GM10248 (cell line): ENCODE data around the gene CPSF2.
"Not testable (repeated sequence)": the region's sequence is repeated elsewhere in the genome, so short reads cannot be mapped to it uniquely, and the experiment has no call there.

Source experiments
- CTCF ChIA-PET: fragments of 300-600 bp; sonication (Branson Sonifier 250); formaldehyde crosslinking; extraction: SDS; loops from one replicate; lab custom pipeline; 2021; ENCODE audit warnings: antibody characterized with exemption; lab: Yijun Ruan, JAX
- POLR2A ChIA-PET: fragments of 350-650 bp; sonication (Branson Sonifier 250); formaldehyde crosslinking; extraction: SDS; loops from one replicate; lab custom pipeline; 2020; ENCODE audit warnings: antibody characterized with exemption; lab: Yijun Ruan, JAX
- DNase-seq: peaks from one replicate; pipeline ENCODE4 v3.0.0; 2012; ENCODE audit errors: extremely low spot score
- TF ChIP-seq, protein P1 (sequence below): IDR thresholded peaks from 2 replicates; pipeline ENCODE4 v1.5.1; 2012; ENCODE audit warnings: mild to moderate bottlenecking, low read depth; ENCODE audit errors: extremely low read depth, missing control alignments, control extremely low read depth

Gene CPSF2

GRCh38 chr14:92164958-92165357 lies 43.2 kb downstream of the CPSF2 start:
- TF ChIP-seq, protein P1, sequence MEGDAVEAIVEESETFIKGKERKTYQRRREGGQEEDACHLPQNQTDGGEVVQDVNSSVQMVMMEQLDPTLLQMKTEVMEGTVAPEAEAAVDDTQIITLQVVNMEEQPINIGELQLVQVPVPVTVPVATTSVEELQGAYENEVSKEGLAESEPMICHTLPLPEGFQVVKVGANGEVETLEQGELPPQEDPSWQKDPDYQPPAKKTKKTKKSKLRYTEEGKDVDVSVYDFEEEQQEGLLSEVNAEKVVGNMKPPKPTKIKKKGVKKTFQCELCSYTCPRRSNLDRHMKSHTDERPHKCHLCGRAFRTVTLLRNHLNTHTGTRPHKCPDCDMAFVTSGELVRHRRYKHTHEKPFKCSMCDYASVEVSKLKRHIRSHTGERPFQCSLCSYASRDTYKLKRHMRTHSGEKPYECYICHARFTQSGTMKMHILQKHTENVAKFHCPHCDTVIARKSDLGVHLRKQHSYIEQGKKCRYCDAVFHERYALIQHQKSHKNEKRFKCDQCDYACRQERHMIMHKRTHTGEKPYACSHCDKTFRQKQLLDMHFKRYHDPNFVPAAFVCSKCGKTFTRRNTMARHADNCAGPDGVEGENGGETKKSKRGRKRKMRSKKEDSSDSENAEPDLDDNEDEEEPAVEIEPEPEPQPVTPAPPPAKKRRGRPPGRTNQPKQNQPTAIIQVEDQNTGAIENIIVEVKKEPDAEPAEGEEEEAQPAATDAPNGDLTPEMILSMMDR: no peak
- ChIA-PET POLR2A (no interaction called here), CTCF (no interaction called here)
- DNase-seq: no peak

DNA sequence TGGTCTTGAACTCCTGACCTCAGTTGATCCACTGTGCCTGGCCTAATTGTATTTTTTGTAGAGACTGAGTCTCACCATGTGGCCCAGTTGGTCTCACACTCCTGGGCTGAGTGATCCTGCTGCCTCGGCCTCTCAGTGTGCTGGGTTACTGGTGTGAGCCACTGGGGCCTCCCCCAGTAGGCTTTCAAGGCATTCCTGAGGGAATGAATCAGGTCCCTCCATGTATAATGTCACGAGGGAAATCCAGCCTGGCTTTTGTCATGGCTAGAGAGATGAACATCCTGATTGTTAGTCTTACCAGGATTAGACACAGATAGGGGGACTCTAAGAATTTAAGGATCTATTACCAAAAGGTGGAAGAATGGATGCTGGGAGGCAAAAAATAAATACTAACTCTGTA lies 51.9 kb downstream of the CPSF2 start:
- DNase-seq: no peak
- CTCF ChIA-PET: interaction anchor here (1.5 kb wide), 1 partner anchor 9 kb away, joined by 4 read pairs; no protein-coding TSS in a partner anchor

GRCh38 chr14:92175811-92176210 lies 54.0 kb downstream of the CPSF2 start:
- TF ChIP-seq, protein P1: no peak
- CTCF ChIA-PET: no interaction called here
- POLR2A ChIA-PET: no interaction called here
- no peak for DNase-seq

More for the DNA sequence above, 51.9 kb downstream of the CPSF2 start:
- TF ChIP-seq, protein P1: no peak
- POLR2A ChIA-PET: interaction anchor here (0.7 kb wide), 1 partner anchor 50 kb away, joined by 3 read pairs; no protein-coding TSS in a partner anchor

GRCh38 chr14:92176476-92176875 lies 54.7 kb downstream of the CPSF2 start:
- DNase-seq: no peak
- TF ChIP-seq, protein P1: no peak
- CTCF ChIA-PET: no interaction called here
- POLR2A ChIA-PET: no interaction called here

GRCh38 chr14:92179178-92179577 lies 57.4 kb downstream of the CPSF2 start:
- CTCF ChIA-PET, DNase-seq, POLR2A ChIA-PET: not testable (repeated sequence)

DNA sequence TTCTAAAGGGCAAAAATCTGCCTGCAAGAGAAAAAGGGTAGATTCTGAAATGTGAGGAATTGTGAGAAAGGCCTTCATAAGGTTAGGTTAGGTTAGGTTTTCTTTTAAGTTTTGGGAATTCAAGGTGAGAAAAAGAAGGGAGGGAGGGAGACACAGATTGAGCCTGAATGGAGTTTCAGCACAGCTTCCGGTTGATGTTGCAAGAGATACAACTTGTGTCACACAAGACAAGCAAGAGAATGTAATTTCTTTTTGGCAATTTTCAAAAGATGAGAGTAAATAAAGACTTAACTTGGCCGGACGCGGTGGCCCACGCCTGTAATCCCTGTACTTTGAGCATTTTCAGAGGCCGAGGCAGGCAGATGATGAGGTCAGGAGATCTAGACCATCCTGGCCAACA lies 63.8 kb downstream of the CPSF2 start:
- ChIA-PET CTCF (no interaction called here), POLR2A (no interaction called here)
- DNase-seq: no peak
- TF ChIP-seq, protein P1: no peak

DNA sequence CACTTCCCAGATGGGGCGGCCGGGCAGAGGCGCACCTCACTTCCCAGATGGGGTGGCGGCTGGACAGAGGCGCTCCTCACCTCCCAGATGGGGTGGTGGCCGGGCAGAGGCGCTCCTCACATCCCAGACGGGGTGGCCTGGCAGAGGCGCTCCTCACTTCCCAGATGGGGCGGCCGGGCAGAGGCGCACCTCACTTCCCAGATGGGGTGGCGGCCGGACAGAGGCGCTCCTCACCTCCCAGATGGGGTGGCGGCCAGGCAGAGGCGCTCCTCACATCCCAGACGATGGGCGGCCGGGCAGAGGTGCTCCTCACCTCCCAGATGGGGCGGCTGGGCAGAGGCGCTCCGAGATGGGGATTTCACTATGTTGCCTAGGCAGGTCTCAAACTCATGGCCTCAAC lies 65.8 kb downstream of the CPSF2 start:
- DNase-seq, POLR2A ChIA-PET, CTCF ChIA-PET: not testable (repeated sequence)

- TF ChIP-seq, protein P1: no peak
- ChIA-PET POLR2A (no interaction called here), CTCF (no interaction called here)
- DNase-seq: no peak
Measured at GRCh38 chr14:92190768-92191167, 69.0 kb downstream of the CPSF2 start.
